Motor neuron (in vitro differentiated cells): ENCODE data around the gene OR6M1. TPM values are rescaled to one million over a fixed set of nuclear protein-coding genes. Genes with fewer than 3 reads are reported as not detected.

Source experiments
- ATAC-seq, 8 experiments: fragments of 200-7000 bp; cut with Tn5 transposase; replicated peaks in 6 of 8; 2 replicates each; pipeline ENCODE4 v1.8.0; 2021; ENCODE audit warnings: mild to moderate bottlenecking in 8 of 8, moderate library complexity in 8 of 8
- H3K27ac ChIP-seq, 2 donors: fragments of 250-450 bp; sonication (Bioruptor Pico); 2 replicates each; pipeline ENCODE4 v1.9.0; 2021; ENCODE audit warnings: antibody characterized with exemption in 2 of 2, mild to moderate bottlenecking in 2 of 2, moderate library complexity in 1 of 2
- H3K4me1 ChIP-seq, 2 donors: fragments of 250-450 bp; sonication (Bioruptor Pico); replicated peaks in 1 of 2; 2 replicates each; pipeline ENCODE4 v1.6.1; 2021; ENCODE audit warnings: antibody characterized with exemption in 2 of 2, mild to moderate bottlenecking in 2 of 2, moderate library complexity in 1 of 2
- H3K4me3 ChIP-seq, 5 donors: fragments of 250-450 bp; sonication (Bioruptor Pico); 2 replicates each; pipeline ENCODE4 v1.9.0; 2021; ENCODE audit warnings: antibody characterized with exemption in 5 of 5, mild to moderate bottlenecking in 5 of 5, moderate library complexity in 4 of 5
- WGBS, 10 experiments: fragments of 450-650 bp; shearing (Covaris generic); methylation state at CpG; one replicate each; pipeline ENCODE4 v1.0.0; 2022; 5-methylcytosine and 5-hydroxymethylcytosine counted together
- in situ Hi-C, 9 experiments: fragments of 400-800 bp; cut with MboI; loops; one replicate each; pipeline ENCODE4 v1.15.0; 2021; ENCODE audit warnings: low sequenced_read_pairs in 9 of 9, low pct_unique_long_range_greater_than_20kb in 2 of 9; ENCODE audit not compliant: unreplicated experiment in 9 of 9
- total RNA-seq, 8 experiments: library from RNA; unstranded; fragments of 300-600 nt; gene quantifications; 2 replicates each; pipeline versions ENCODE4 v1.2.3 to v1.2.4, GENCODE V29; 2022

OR6M1 gene
- total RNA-seq, result under 1 TPM in 1 of 8 experiments, not detected in 7; 0.76 TPM

DNA sequence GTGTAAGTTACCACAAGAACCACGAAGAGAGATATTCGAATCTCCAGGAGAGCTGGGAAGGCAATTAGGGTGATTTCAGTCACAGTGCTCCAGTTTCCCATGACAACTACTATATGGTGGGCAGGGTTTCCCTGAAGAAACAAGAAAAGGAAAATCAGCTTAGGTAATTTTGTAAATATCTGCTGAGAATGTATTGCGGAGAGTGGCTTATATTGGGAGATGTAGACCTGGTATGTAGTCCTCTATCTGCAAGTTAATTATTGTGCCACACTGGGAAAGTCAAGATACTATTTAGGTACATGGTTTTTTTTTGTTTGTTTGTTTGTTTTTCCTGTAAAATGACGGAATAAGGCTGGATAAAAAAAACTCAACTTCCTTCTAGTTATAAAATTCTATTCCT, at the start of gene OR6M1:
OR6M1 (minus strand) TSS at position 101 of the 400 bp plus-strand sequence; CDS start at position 101, 0 bp downstream.
- 8 to 98% (median 75%) methylated on average over 1 to 4 of the region's 4 CpGs for WGBS, 10 experiments
- ATAC-seq, result no peak
- Histone ChIP-seq H3K27ac (no peak within 1 kb of the TSS), H3K4me1 (no peaks in the 10 kb centered on the region), H3K4me3 (no peak within 1 kb of the TSS)
- in situ Hi-C loops, result no loop called here

GRCh38 chr11:123853038-123853437, 46.9 kb upstream of the OR6M1 start:
- in situ Hi-C loops, result no loop called here
- 40 to 100% (median 93%) methylated on average over 1 to 2 of the region's 2 CpGs; no CpG with 5 or more reads in 4 of the 10 experiments for WGBS, 10 experiments

GRCh38 chr11:123852321-123852720, 46.2 kb upstream of the OR6M1 start:
- in situ Hi-C loops, result no loop called here
- no peak for ATAC-seq

More at GRCh38 chr11:123853038-123853437, 46.9 kb upstream of the OR6M1 start:
- H3K4me1 ChIP-seq, result no peaks in the 10 kb centered on the region
- no peak overlapping the region for H3K27ac ChIP-seq
- ATAC-seq, result no peak
- H3K4me3 ChIP-seq, result no peak overlapping the region

DNA sequence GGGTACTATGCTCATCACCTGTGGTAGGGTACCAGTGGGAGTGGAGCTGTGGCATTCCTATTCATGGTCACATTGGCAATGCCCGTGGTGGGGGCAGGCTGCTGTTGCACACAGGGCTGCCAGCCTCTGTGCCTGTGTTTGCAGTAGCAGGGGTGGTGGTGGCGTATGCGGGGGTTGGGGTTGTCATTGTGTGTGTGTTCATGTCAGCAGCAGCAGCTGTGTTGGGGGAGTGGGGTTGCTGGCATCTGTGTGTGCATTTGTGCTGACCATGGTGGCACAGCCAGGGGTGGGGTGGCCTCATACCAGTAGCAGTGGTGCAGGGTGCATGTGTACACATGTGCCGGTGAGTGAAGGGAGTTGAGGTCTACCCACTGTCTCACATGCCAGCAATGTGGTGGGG, 45.0 kb upstream of the OR6M1 start:
- Histone ChIP-seq H3K4me3 (no peak overlapping the region), H3K4me1 (no peaks in the 10 kb centered on the region), H3K27ac (no peak overlapping the region)
- in situ Hi-C loops, result no loop called here
- WGBS, 10 experiments, result 40% methylated on average over 2 of the region's 4 CpGs; no CpG with 5 or more reads in 9 of the 10 experiments
- no peak for ATAC-seq

More at GRCh38 chr11:123852321-123852720, 46.2 kb upstream of the OR6M1 start:
- H3K4me1 ChIP-seq, result no peaks in the 10 kb centered on the region
- no peak overlapping the region for H3K4me3 ChIP-seq
- H3K27ac ChIP-seq, result no peak overlapping the region

GRCh38 chr11:123841174-123841573, 35.0 kb upstream of the OR6M1 start:
- Histone ChIP-seq H3K27ac (no peak overlapping the region), H3K4me1 (no peaks in the 10 kb centered on the region), H3K4me3 (no peak overlapping the region)
- in situ Hi-C loops, result loop anchor here in 1 of 9 experiments (25.0 kb wide), 1 partner anchor 96 kb away; the partner anchor contains the start of genes OR4D5 and OR6T1
- ATAC-seq, result peak in 2 of 8 experiments; percentile 74 to 95
- 0 to 75% (median 27%) methylated on average over 1 to 5 of the region's 6 CpGs; no CpG with 5 or more reads in 3 of the 10 experiments for WGBS, 10 experiments

- in situ Hi-C loops, result loop anchor here in 1 of 9 experiments (25.0 kb wide), 1 partner anchor 98 kb away; the partner anchor contains the start of genes OR4D5 and OR6T1
- 11 to 100% (median 81%) methylated on average over 1 to 5 of the region's 5 CpGs for WGBS, 10 experiments
These were observed 33.0 kb upstream of the OR6M1 start for GRCh38 chr11:123839131-123839530.

DNA sequence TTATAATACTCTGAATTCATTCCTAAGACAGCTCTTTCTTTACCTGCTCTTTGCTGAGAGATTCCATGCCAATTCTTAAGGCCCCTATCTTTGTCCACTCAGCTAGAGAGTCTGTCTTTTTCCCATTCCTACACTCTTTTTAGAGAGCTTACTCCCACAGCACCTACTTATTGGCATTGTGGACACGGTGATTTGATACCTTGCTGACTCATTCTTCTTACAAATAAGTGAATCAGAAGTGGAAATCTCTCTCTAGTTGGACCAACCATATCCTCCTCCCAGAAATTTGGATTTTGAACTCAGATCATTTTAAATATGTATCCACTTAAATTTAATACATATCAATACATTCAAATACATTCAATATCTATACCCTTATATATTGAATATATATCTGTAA, 32.5 kb upstream of the OR6M1 start:
- no peak overlapping the region for H3K27ac ChIP-seq
- WGBS, 10 experiments, result 0 to 83% (median 63%) methylated on average over 1 of the region's 1 CpG; no CpG with 5 or more reads in 3 of the 10 experiments
- no peak for ATAC-seq
- H3K4me1 ChIP-seq, result no peaks in the 10 kb centered on the region
- in situ Hi-C loops, result loop anchor here in 1 of 9 experiments (25.0 kb wide), 1 partner anchor 99 kb away; the partner anchor contains the start of genes OR4D5 and OR6T1
- no peak overlapping the region for H3K4me3 ChIP-seq

More at GRCh38 chr11:123839131-123839530, 33.0 kb upstream of the OR6M1 start:
- Histone ChIP-seq H3K4me1 (no peaks in the 10 kb centered on the region), H3K27ac (no peak overlapping the region), H3K4me3 (no peak overlapping the region)
- no peak for ATAC-seq

- WGBS, 10 experiments, result 0 to 100% (median 49%) methylated on average over 1 to 3 of the region's 3 CpGs
- no peak for ATAC-seq
- Histone ChIP-seq H3K27ac (no peak overlapping the region), H3K4me1 (no peaks in the 10 kb centered on the region), H3K4me3 (no peak overlapping the region)
- in situ Hi-C loops, result loop anchor here in 1 of 9 experiments (25.0 kb wide), 1 partner anchor 99 kb away; the partner anchor contains the start of genes OR4D5 and OR6T1
These were observed 32.0 kb upstream of the OR6M1 start for GRCh38 chr11:123838199-123838598.

DNA sequence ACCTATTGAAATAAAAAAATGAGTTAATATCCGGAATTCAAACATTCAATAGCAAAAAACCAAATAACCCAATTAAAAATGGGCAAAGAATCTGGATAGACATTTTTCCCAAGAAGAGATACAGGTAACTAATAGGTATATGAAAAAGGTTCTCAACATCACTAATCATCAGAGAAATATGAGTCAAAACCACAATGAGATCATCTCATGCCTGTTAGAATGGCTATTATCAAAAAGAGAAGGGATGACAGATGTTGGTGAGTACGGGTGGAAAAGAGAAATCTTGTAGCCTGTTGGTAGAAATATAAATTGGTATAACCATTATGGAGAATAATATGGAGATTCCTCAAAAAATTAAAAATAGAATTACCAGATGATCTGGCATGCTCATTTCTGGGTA, 26.9 kb upstream of the OR6M1 start:
- in situ Hi-C loops, result loop anchor here in 1 of 9 experiments (25.0 kb wide), 1 partner anchor 104 kb away; the partner anchor contains the start of genes OR4D5 and OR6T1
- H3K27ac ChIP-seq, result no peak overlapping the region
- H3K4me1 ChIP-seq, result no peaks in the 10 kb centered on the region
- ATAC-seq, result no peak
- WGBS, 10 experiments, result 0 to 100% (median 65%) methylated on average over 1 to 2 of the region's 2 CpGs; no CpG with 5 or more reads in 1 of the 10 experiments
- H3K4me3 ChIP-seq, result no peak overlapping the region

DNA sequence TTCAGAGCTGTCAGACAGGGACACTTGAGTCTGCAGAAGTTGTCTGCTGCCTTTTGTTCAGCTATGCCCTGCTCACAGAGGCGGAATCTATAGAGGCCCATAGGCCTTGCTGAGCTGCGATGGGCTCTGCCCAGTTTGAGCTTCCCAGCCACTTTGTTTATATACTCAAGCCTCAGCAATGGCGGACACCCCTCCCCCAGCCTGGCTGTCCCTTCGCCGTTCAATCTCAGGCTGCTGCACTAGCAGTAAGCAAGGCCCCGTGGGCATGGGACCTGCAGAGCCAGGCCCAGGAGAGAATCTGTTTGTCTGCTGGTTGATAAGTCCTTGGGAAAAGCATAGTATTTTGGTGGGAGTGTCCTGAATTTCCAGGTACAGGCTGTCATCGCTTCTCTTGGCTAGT, 23.6 kb upstream of the OR6M1 start:
- Histone ChIP-seq H3K4me1 (no peaks in the 10 kb centered on the region), H3K27ac (no peak overlapping the region), H3K4me3 (no peak overlapping the region)
- ATAC-seq, result no peak
- 80 to 95% (median 86%) methylated on average over 2 to 6 of the region's 7 CpGs; no CpG with 5 or more reads in 6 of the 10 experiments for WGBS, 10 experiments
- in situ Hi-C loops, result loop anchor here in 1 of 9 experiments (25.0 kb wide), 1 partner anchor 108 kb away; the partner anchor contains the start of genes OR4D5 and OR6T1

DNA sequence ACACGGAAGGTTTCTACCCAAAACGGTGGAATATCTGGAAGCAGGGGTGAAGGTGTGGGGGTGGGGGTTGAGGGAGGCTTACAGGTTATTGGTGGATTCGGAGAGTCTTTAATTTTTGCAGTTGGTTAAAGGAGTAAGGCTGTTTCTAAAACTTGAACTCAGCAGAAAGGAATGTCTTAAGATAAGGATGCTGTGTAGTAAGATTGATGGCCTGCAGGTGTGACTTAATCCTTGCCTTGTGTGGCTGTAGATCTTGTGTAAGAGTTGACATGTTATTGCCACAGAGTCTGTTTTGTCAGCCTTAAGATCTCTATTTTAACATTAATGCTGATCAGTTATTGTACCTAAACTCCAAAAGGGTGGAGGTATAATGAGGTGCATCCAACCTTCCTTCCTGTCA, 16.4 kb upstream of the OR6M1 start:
- WGBS, 10 experiments, result 0 to 100% (median 60%) methylated on average over 1 to 3 of the region's 3 CpGs; no CpG with 5 or more reads in 3 of the 10 experiments
- ATAC-seq, result no peak
- Histone ChIP-seq H3K27ac (no peak overlapping the region), H3K4me3 (no peak overlapping the region), H3K4me1 (no peaks in the 10 kb centered on the region)
- in situ Hi-C loops, result no loop called here

GRCh38 chr11:123822032-123822431, 15.9 kb upstream of the OR6M1 start:
- Histone ChIP-seq H3K4me3 (no peak overlapping the region), H3K4me1 (no peaks in the 10 kb centered on the region), H3K27ac (no peak overlapping the region)
- 0 to 94% (median 65%) methylated on average over 2 of the region's 2 CpGs; no CpG with 5 or more reads in 1 of the 10 experiments for WGBS, 10 experiments
- no peak for ATAC-seq
- in situ Hi-C loops, result no loop called here

GRCh38 chr11:123815122-123815521, 9.0 kb upstream of the OR6M1 start:
- in situ Hi-C loops, result no loop called here
- H3K4me3 ChIP-seq, result no peak overlapping the region
- no peak overlapping the region for H3K27ac ChIP-seq
- 0 to 100% (median 79%) methylated on average over 1 to 5 of the region's 5 CpGs; no CpG with 5 or more reads in 4 of the 10 experiments for WGBS, 10 experiments
- ATAC-seq, result no peak
- no peaks in the 10 kb centered on the region for H3K4me1 ChIP-seq

- 0 to 70% (median 0%) methylated on average over 1 of the region's 1 CpG; no CpG with 5 or more reads in 5 of the 10 experiments for WGBS, 10 experiments
These were observed 4.4 kb downstream of the OR6M1 start for GRCh38 chr11:123801765-123802164.

More at GRCh38 chr11:123801765-123802164, 4.4 kb downstream of the OR6M1 start:
- Histone ChIP-seq H3K4me3 (no peak overlapping the region), H3K27ac (no peak overlapping the region), H3K4me1 (no peaks in the 10 kb centered on the region)
- in situ Hi-C loops, result no loop called here
- ATAC-seq, result no peak
